PC-3 (cell line): Measurements from ENCODE around the gene ELL2. TPM values are rescaled to one million over a fixed set of nuclear protein-coding genes. Genes with fewer than 3 reads are reported as not detected.

Experiments
- ATAC-seq: fragments of 200-7000 bp; cut with Tn5 transposase; 2 replicates; pipeline ENCODE4 v1.9.1; 2020; ENCODE audit warnings: mild to moderate bottlenecking, moderate library complexity
- BruUV-seq: library from RNA; stranded (reverse); fragments of 400-500 nt; replicated peaks from 2 replicates; lab custom pipeline; 2021; lab: Mats Ljungman, UMichigan
- CTCF ChIA-PET: fragments of 300-600 bp; sonication (Branson Sonifier 250); formaldehyde crosslinking; loops from one replicate; lab custom pipeline; 2022; ENCODE audit warnings: antibody characterized with exemption; lab: Charles Lee
- POLR2A ChIA-PET: fragments of 300-600 bp; sonication (Branson Sonifier 250); formaldehyde crosslinking; loops from one replicate; lab custom pipeline; 2022; ENCODE audit warnings: antibody characterized with exemption; ENCODE audit not compliant: unreplicated experiment; lab: Charles Lee
- DNase-seq: peaks from one replicate; pipeline ENCODE4 v3.0.0-alpha.2; 2015
- H2AFZ ChIP-seq: fragments of 300-600 bp; sonication (generic); 2 replicates; pipeline ENCODE4 v1.6.0; 2016; ENCODE audit warnings: antibody characterized with exemption, low read length
- H3F3A ChIP-seq: fragments of 300-600 bp; sonication (generic); one replicate; pipeline ENCODE4 v1.6.0; 2017; ENCODE audit warnings: antibody characterized with exemption, low read length, control low read depth, mild to moderate bottlenecking; ENCODE audit not compliant: unreplicated experiment
- H3K27ac ChIP-seq: fragments of 300-600 bp; sonication (generic); 2 replicates; pipeline ENCODE4 v1.5.1; 2016; ENCODE audit warnings: mild to moderate bottlenecking, low read length
- H3K27me3 ChIP-seq: fragments of 300-600 bp; sonication (generic); 2 replicates; pipeline ENCODE4 v1.6.1; 2016; ENCODE audit warnings: low read length, mixed read lengths
- H3K36me3 ChIP-seq: fragments of 300-600 bp; sonication (generic); 2 replicates; pipeline ENCODE4 v1.6.1; 2016; ENCODE audit warnings: low read depth, mixed run types, low read length, mixed read lengths
- H3K4me1 ChIP-seq: fragments of 300-600 bp; sonication (generic); 2 replicates; pipeline ENCODE4 v1.5.1; 2016; ENCODE audit warnings: low read length; ENCODE audit not compliant: insufficient read depth
- H3K4me2 ChIP-seq: fragments of 300-600 bp; sonication (generic); 2 replicates; pipeline ENCODE4 v1.6.0; 2016; ENCODE audit warnings: low read length
- H3K4me3 ChIP-seq: fragments of 300-600 bp; sonication (generic); 2 replicates; pipeline ENCODE4 v1.5.1; 2016; ENCODE audit warnings: mild to moderate bottlenecking, low read length, mixed read lengths
- H3K79me2 ChIP-seq: fragments of 300-600 bp; sonication (generic); 2 replicates; pipeline ENCODE4 v1.6.1; 2017; ENCODE audit warnings: low read length, mixed read lengths
- H3K9ac ChIP-seq: fragments of 300-600 bp; sonication (generic); 2 replicates; pipeline ENCODE4 v1.6.0; 2016; ENCODE audit warnings: mild to moderate bottlenecking, low read length
- H3K9me2 ChIP-seq: fragments of 300-600 bp; sonication (generic); replicated peaks from 2 replicates; pipeline ENCODE4 v1.6.1; 2016; ENCODE audit warnings: mixed run types, low read length, mixed read lengths
- H3K9me3 ChIP-seq: fragments of 300-600 bp; sonication (generic); 2 replicates; pipeline ENCODE4 v1.6.1; 2016; ENCODE audit warnings: low read length, mixed read lengths
- H4K20me1 ChIP-seq: fragments of 300-600 bp; sonication (generic); 2 replicates; pipeline ENCODE4 v1.6.1; 2016; ENCODE audit warnings: low read length, mixed read lengths
- EZH2 ChIP-seq: fragments of 300-600 bp; sonication (generic); IDR thresholded peaks from one replicate; pipeline ENCODE4 v1.6.1; 2017; ENCODE audit warnings: antibody characterized with exemption, mild to moderate bottlenecking, low read length; ENCODE audit not compliant: unreplicated experiment
- EZH2phosphoT487 ChIP-seq: fragments of 300-600 bp; sonication (generic); IDR thresholded peaks from 2 replicates; pipeline ENCODE4 v1.6.1; 2018; ENCODE audit warnings: mild to moderate bottlenecking, antibody characterized with exemption, low read length, borderline replicate concordance
- intact Hi-C: fragments of 100-400 bp; cut with micrococcal nuclease; formaldehyde crosslinking; loops from 2 replicates; pipeline ENCODE4 v1.9.0; 2023
- total RNA-seq: library from RNA; depleted of rRNA; stranded (reverse); fragments of >200 nt; gene quantifications from 2 replicates; pipeline ENCODE4 v1.2.3, GENCODE V29; 2014
- TF ChIP-seq, protein P1 (sequence below): fragments of 300-600 bp; sonication (generic); conservative IDR thresholded peaks from 2 replicates; pipeline ENCODE4 v1.5.1; 2017; ENCODE audit warnings: antibody characterized with exemption, low read depth, mild to moderate bottlenecking, low read length

Gene ELL2
- total RNA-seq, 1 experiment from 2014 or later = 72.2 TPM

DNA sequence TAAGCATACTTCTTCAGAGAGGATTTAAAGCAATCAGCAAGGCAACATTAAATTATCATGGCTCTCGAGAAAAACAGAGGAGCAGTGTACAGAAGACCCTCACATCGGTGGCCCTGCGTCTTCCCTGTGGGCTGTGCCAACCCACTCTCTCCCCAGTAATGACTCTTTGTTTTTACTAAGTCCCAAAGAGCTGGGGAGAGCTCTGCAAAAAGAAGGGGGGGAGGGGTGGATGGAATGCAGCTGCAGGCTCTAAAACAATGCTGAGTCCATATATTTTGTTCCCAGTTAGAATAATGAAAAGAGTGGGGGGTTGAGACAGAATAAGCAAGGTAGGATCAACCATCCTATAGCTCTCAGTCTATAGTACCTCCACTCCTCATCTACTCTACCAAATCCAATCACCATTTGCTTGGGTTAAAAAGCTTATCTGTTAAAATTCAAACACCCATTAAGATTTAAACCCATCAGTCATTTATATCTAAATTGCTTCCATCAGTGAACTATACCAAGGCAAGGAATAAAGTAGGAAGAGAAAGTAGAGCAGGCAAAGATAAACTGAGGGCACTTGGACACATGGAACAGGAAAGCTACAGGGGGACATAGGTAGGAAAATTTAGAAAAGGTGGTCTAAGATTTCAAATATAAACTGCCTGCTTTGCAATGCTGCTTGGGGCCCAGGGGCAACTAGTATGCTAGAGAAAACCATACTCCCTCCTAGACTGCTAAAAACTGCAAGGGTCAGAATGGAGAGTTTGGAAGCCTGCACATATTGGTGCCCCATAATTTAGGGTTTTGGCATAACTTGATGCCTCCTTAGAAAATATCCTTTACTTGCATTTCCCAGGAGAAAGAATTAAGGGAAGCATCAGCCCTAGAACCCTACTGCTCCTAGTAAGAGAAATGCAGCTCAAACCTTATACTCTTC lies 20.6 kb downstream of the ELL2 start:
- DNase-seq = no peak
- H3K9me2 ChIP-seq = no peaks in the 10 kb centered on the region
- no peak overlapping the region for H3K27ac ChIP-seq
- peaks cover 28% of the 10 kb centered on the region for H4K20me1 ChIP-seq
- no peak overlapping the region for H3K4me2 ChIP-seq
- H3K27me3 ChIP-seq = no peaks in the 10 kb centered on the region
- POLR2A ChIA-PET = no interaction called here
- H2AFZ ChIP-seq = no peak overlapping the region
- BruUV-seq = no TSS peak
- H3K4me3 ChIP-seq = no peak overlapping the region
- CTCF ChIA-PET = no interaction called here
- H3K9me3 ChIP-seq = no peaks in the 10 kb centered on the region
- no peak overlapping the region for H3K9ac ChIP-seq
- no peaks in the 10 kb centered on the region for H3F3A ChIP-seq
- ATAC-seq = no peak
- TF ChIP-seq EZH2 (no peak), EZH2phosphoT487 (no peak)
- TF ChIP-seq, protein P1, sequence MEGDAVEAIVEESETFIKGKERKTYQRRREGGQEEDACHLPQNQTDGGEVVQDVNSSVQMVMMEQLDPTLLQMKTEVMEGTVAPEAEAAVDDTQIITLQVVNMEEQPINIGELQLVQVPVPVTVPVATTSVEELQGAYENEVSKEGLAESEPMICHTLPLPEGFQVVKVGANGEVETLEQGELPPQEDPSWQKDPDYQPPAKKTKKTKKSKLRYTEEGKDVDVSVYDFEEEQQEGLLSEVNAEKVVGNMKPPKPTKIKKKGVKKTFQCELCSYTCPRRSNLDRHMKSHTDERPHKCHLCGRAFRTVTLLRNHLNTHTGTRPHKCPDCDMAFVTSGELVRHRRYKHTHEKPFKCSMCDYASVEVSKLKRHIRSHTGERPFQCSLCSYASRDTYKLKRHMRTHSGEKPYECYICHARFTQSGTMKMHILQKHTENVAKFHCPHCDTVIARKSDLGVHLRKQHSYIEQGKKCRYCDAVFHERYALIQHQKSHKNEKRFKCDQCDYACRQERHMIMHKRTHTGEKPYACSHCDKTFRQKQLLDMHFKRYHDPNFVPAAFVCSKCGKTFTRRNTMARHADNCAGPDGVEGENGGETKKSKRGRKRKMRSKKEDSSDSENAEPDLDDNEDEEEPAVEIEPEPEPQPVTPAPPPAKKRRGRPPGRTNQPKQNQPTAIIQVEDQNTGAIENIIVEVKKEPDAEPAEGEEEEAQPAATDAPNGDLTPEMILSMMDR = no peak
- no peaks in the 10 kb centered on the region for H3K4me1 ChIP-seq
- intact Hi-C loops = no loop called here
- peaks cover 22% of the 10 kb centered on the region for H3K36me3 ChIP-seq
- H3K79me2 ChIP-seq = peaks cover 98% of the 10 kb centered on the region

GRCh38 chr5:95939465-95939864 lies 22.2 kb downstream of the ELL2 start:
- Histone ChIP-seq H3K4me3 (no peak overlapping the region), H3K9me3 (no peaks in the 10 kb centered on the region), H3K79me2 (peaks cover 98% of the 10 kb centered on the region), H3K27ac (no peak overlapping the region), H4K20me1 (peaks cover 13% of the 10 kb centered on the region; the same call in 1 of the 2 replicates), H3K36me3 (peaks cover 23% of the 10 kb centered on the region), H3F3A (no peaks in the 10 kb centered on the region), H3K27me3 (no peaks in the 10 kb centered on the region), H3K4me1 (no peaks in the 10 kb centered on the region), H3K4me2 (no peak overlapping the region), H3K9ac (no peak overlapping the region), H2AFZ (no peak overlapping the region), H3K9me2 (no peaks in the 10 kb centered on the region)
- no peak for ATAC-seq
- BruUV-seq = no TSS peak
- ChIA-PET CTCF (no interaction called here), POLR2A (no interaction called here)
- DNase-seq = no peak
- intact Hi-C loops = no loop called here
- TF ChIP-seq, protein P1 = no peak
- TF ChIP-seq EZH2 (no peak), EZH2phosphoT487 (no peak)

GRCh38 chr5:95938766-95939165 lies 22.9 kb downstream of the ELL2 start:
- DNase-seq (no peak), ATAC-seq (no peak)
- Histone ChIP-seq H3K27ac (no peak overlapping the region), H4K20me1 (0 out of 2 replicates have a peak, but pooled peaks cover 9% of the 10 kb centered on the region), H3K4me3 (no peak overlapping the region), H3K4me1 (no peaks in the 10 kb centered on the region), H3F3A (no peaks in the 10 kb centered on the region), H3K4me2 (no peak overlapping the region), H2AFZ (no peak overlapping the region), H3K36me3 (peaks cover 23% of the 10 kb centered on the region), H3K27me3 (no peaks in the 10 kb centered on the region), H3K9me2 (no peaks in the 10 kb centered on the region), H3K9ac (no peak overlapping the region), H3K9me3 (no peaks in the 10 kb centered on the region), H3K79me2 (peaks cover 98% of the 10 kb centered on the region)
- TF ChIP-seq EZH2phosphoT487 (no peak), EZH2 (no peak)
- TF ChIP-seq, protein P1 = no peak
- intact Hi-C loops = no loop called here
- no TSS peak for BruUV-seq
- ChIA-PET CTCF (no interaction called here), POLR2A (no interaction called here)
